ENCODE measurements around the gene ARPC2.

ARPC2 gene

DNA sequence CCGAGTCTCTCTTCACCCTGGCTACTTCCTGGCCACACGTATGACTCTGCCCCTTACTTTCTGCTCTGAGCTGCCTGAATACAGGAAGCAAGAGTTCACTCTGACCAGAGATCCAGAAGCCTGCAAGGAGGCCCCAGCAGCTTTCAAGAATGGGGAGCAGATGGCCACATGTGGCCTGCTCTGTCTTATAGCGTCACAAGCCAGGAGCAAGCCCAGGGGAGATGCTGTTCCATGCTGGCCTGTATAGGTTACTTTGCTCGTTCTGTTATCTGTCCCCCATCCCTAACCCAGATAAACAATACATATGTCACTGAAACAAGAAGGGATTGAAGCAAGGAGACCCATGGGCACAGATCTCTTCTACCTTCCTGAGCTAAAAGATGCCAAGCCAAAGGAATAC is 57.6 kb downstream of the ARPC2 start:
- H3K36me3 ChIP-seq (ENCODE audit: control insufficient read depth, insufficient read depth, low read length), result peaks cover 18% of the 10 kb centered on the region
- H3K4me1 ChIP-seq (ENCODE audit: control insufficient read depth, insufficient read depth, low read length), result no peaks in the 10 kb centered on the region
- H3K9me3 ChIP-seq (ENCODE audit: control insufficient read depth, low read length), result no peaks in the 10 kb centered on the region
- H3K4me3 ChIP-seq (ENCODE audit: insufficient read depth, low read depth, low read length), result no peak overlapping the region
- no peaks in the 10 kb centered on the region for H3K27me3 ChIP-seq (ENCODE audit: control insufficient read depth, insufficient read depth, low read length, poor library complexity, severe bottlenecking)
- no peak overlapping the region for H3K27ac ChIP-seq (ENCODE audit: insufficient read depth, low read depth, low read length, poor library complexity, severe bottlenecking)
- WGBS, 2 experiments, result 92 to 95% methylated on average over 4 of the region's 4 CpGs

DNA sequence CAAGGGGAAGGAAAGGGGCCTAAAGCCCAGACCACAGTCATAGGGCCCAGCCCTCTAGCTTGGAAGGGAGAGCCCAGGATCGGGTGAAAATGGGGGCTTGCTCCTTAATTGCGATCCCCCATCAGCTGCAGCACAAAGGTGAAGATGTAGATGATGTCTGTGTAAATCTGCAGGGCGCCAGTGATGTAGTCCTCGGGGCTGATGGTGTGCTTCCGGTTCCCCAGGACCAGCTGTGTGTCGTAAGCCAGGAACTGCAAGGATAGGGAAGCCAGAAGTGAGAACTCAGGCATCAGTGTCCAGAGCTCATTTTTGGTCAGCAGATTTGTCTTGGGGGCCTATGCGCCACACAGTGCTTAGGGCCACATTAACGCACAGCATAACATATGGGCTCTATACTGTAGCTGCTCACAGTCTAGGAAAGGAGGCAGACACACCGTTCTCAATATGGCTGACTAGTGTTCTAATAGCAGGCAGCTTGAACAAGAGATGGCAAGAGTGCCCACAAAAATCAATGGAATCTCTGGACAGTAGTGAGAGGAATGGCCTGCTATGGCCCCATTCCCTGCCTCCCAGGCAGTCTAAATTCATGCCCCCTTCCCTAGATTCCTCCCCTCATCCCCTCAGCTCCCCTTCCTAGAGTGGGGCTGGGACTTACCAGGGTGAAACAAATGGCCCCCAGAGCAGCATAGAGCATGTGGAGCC is 58.5 kb downstream of the ARPC2 start:
- Histone ChIP-seq H3K4me3 (ENCODE audit: insufficient read depth, low read depth, low read length) (no peak overlapping the region), H3K4me1 (ENCODE audit: control insufficient read depth, insufficient read depth, low read length) (no peaks in the 10 kb centered on the region), H3K27ac (ENCODE audit: insufficient read depth, low read depth, low read length, poor library complexity, severe bottlenecking) (no peak overlapping the region), H3K27me3 (ENCODE audit: control insufficient read depth, insufficient read depth, low read length, poor library complexity, severe bottlenecking) (no peaks in the 10 kb centered on the region), H3K36me3 (ENCODE audit: control insufficient read depth, insufficient read depth, low read length) (peaks cover 18% of the 10 kb centered on the region), H3K9me3 (ENCODE audit: control insufficient read depth, low read length) (no peaks in the 10 kb centered on the region)
- WGBS, 2 experiments, result 91 to 93% methylated on average over 9 of the region's 9 CpGs

GRCh38 chr2:218276986-218277755 is 60.2 kb downstream of the ARPC2 start:
- Histone ChIP-seq H3K36me3 (ENCODE audit: control insufficient read depth, insufficient read depth, low read length) (peaks cover 18% of the 10 kb centered on the region), H3K27ac (ENCODE audit: insufficient read depth, low read depth, low read length, poor library complexity, severe bottlenecking) (no peak overlapping the region), H3K27me3 (ENCODE audit: control insufficient read depth, insufficient read depth, low read length, poor library complexity, severe bottlenecking) (no peaks in the 10 kb centered on the region), H3K4me1 (ENCODE audit: control insufficient read depth, insufficient read depth, low read length) (no peaks in the 10 kb centered on the region), H3K9me3 (ENCODE audit: control insufficient read depth, low read length) (no peaks in the 10 kb centered on the region), H3K4me3 (ENCODE audit: insufficient read depth, low read depth, low read length) (no peak overlapping the region)
- WGBS, 2 experiments, result 95 to 96% methylated on average over 12 of the region's 12 CpGs

GRCh38 chr2:218277921-218278320 is 60.9 kb downstream of the ARPC2 start:
- Histone ChIP-seq H3K9me3 (ENCODE audit: control insufficient read depth, low read length) (no peaks in the 10 kb centered on the region), H3K4me3 (ENCODE audit: insufficient read depth, low read depth, low read length) (no peak overlapping the region), H3K27ac (ENCODE audit: insufficient read depth, low read depth, low read length, poor library complexity, severe bottlenecking) (no peak overlapping the region), H3K4me1 (ENCODE audit: control insufficient read depth, insufficient read depth, low read length) (no peaks in the 10 kb centered on the region), H3K36me3 (ENCODE audit: control insufficient read depth, insufficient read depth, low read length) (peaks cover 18% of the 10 kb centered on the region), H3K27me3 (ENCODE audit: control insufficient read depth, insufficient read depth, low read length, poor library complexity, severe bottlenecking) (no peaks in the 10 kb centered on the region)
- WGBS, 2 experiments, result 87 to 88% methylated on average over 7 of the region's 7 CpGs

DNA sequence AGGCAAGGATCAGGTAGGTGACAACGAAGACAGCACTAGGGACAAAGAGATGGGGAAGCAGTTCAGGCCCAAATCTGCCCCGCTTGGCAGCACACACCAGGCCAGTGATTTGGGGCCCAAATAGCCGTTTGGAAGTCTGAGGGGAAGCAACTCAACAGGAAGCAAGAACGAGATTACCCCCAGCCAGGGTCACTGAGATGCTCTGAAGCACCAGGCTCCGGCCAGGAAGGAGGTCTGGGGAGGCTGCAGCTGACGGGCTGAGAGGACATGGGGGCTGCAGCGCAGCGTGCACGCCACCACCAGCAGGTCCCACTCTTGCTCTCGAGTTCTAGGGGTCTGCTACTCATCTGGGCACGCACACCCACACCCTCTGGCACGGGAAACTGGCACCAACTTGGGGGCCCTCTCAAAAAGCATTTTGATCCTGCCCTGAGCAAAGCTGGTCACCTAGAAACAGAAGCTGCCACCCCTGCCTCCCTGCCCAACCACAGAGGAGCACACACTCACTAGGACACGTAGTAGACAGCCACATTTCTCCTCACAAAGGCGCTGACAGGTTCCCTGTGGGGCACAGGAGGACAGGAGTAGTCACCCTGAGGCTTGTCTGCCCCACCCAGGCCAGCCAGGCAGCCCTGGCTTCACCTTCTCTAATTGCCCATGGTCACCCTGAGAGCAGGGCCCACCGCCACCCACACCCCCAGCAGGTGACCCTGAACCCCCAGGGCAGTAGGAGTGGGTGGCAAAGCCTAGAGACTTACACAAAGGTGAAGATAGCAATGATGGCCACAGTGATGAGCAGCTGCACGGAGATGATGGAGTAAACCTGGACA is 61.8 kb downstream of the ARPC2 start:
- no peaks in the 10 kb centered on the region for H3K4me1 ChIP-seq (ENCODE audit: control insufficient read depth, insufficient read depth, low read length)
- WGBS, 2 experiments, result 92% methylated on average over 16 of the region's 16 CpGs
- H3K36me3 ChIP-seq (ENCODE audit: control insufficient read depth, insufficient read depth, low read length), result peaks cover 18% of the 10 kb centered on the region

DNA sequence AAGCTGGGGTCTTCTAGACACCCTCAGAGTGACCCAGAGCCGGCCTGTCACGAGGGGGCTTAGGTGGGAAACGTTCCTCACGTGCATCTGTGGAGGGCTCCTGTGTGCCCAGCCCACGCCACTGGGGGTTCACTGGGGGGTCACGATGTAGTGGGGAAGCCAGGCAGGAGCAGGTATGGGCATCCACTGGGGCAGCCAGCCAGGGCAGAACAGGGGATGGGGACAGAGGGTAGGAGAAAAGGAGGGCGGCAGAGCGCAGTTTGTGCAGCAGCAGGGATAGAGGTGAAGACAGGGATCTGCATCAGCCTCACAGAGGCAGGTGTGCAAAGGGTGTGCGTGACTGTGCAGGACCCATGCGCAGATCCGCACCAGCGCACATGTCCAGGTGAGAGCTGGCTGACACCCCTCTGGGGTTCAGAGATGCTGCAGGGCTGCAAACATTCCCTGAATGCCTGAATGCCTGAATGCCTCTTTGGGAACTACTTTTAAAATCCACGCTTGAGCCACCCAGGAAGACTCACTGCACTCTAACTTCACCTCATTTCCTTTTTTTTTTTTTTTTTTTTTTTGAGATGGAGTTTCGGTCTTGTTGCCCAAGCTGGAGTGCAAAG is 63.4 kb downstream of the ARPC2 start:
- Histone ChIP-seq H3K9me3 (ENCODE audit: control insufficient read depth, low read length) (no peaks in the 10 kb centered on the region), H3K27ac (ENCODE audit: insufficient read depth, low read depth, low read length, poor library complexity, severe bottlenecking) (no peak overlapping the region), H3K4me1 (ENCODE audit: control insufficient read depth, insufficient read depth, low read length) (no peaks in the 10 kb centered on the region), H3K4me3 (ENCODE audit: insufficient read depth, low read depth, low read length) (no peak overlapping the region), H3K27me3 (ENCODE audit: control insufficient read depth, insufficient read depth, low read length, poor library complexity, severe bottlenecking) (no peaks in the 10 kb centered on the region), H3K36me3 (ENCODE audit: control insufficient read depth, insufficient read depth, low read length) (peaks cover 2% of the 10 kb centered on the region)
- WGBS, 2 experiments, result 94 to 95% methylated on average over 14 of the region's 14 CpGs

More for the DNA sequence above, 61.8 kb downstream of the ARPC2 start:
- Histone ChIP-seq H3K27ac (ENCODE audit: insufficient read depth, low read depth, low read length, poor library complexity, severe bottlenecking) (no peak overlapping the region), H3K4me3 (ENCODE audit: insufficient read depth, low read depth, low read length) (no peak overlapping the region), H3K9me3 (ENCODE audit: control insufficient read depth, low read length) (no peaks in the 10 kb centered on the region), H3K27me3 (ENCODE audit: control insufficient read depth, insufficient read depth, low read length, poor library complexity, severe bottlenecking) (no peaks in the 10 kb centered on the region)

GRCh38 chr2:218281449-218281848 is 64.5 kb downstream of the ARPC2 start:
- Histone ChIP-seq H3K9me3 (ENCODE audit: control insufficient read depth, low read length) (no peaks in the 10 kb centered on the region), H3K4me1 (ENCODE audit: control insufficient read depth, insufficient read depth, low read length) (peaks cover 4% of the 10 kb centered on the region), H3K27ac (ENCODE audit: insufficient read depth, low read depth, low read length, poor library complexity, severe bottlenecking) (no peak overlapping the region), H3K27me3 (ENCODE audit: control insufficient read depth, insufficient read depth, low read length, poor library complexity, severe bottlenecking) (no peaks in the 10 kb centered on the region), H3K36me3 (ENCODE audit: control insufficient read depth, insufficient read depth, low read length) (no peaks in the 10 kb centered on the region), H3K4me3 (ENCODE audit: insufficient read depth, low read depth, low read length) (no peak overlapping the region)
- 90 to 94% methylated on average over 3 of the region's 3 CpGs for WGBS, 2 experiments

DNA sequence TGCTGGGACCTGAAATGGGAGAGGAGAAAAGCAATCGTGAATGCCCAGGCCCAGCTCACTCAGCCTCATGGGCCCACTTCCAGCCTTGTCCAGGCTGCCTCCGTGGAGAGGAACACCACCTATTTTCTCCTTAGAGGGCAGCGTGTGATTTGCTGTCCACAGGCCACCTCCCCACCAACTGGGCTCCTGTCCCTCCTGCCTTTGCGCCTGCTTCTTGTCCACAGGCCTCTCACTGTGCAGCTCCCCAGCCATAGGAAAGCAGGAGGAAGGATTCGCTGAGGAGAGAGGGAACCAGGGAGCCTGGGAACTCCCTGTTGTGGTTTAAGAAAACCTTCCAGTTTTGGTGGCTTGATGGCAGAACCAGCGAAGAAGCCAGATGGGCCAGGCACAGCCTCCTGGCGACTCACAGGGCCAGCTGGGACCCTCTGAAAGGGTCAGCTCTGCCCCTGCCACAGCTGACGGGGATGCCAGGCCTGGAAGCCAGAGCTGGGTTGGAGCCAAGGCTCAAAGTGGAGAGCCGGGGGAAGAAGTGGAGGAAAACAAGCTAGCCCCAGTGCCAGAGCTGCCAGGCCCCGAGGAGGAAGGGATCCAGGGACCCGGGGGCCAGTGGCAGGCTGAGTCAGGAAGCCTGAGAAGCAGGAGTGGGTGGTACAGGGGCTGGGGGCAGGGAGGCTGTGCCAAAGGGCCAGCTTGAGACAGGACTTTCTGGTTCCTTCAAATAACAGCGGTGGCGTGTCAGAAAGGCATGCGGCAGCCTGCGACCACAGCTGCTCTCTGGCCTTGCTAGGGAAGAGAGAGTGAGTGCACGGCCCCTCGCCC is 65.4 kb downstream of the ARPC2 start:
- Histone ChIP-seq H3K4me1 (ENCODE audit: control insufficient read depth, insufficient read depth, low read length) (peaks cover 8% of the 10 kb centered on the region), H3K36me3 (ENCODE audit: control insufficient read depth, insufficient read depth, low read length) (no peaks in the 10 kb centered on the region), H3K9me3 (ENCODE audit: control insufficient read depth, low read length) (no peaks in the 10 kb centered on the region), H3K27ac (ENCODE audit: insufficient read depth, low read depth, low read length, poor library complexity, severe bottlenecking) (peak overlapping the region; percentile 1), H3K27me3 (ENCODE audit: control insufficient read depth, insufficient read depth, low read length, poor library complexity, severe bottlenecking) (no peaks in the 10 kb centered on the region), H3K4me3 (ENCODE audit: insufficient read depth, low read depth, low read length) (no peak overlapping the region)
- WGBS, 2 experiments, result 91 to 92% methylated on average over 17 of the region's 17 CpGs

DNA sequence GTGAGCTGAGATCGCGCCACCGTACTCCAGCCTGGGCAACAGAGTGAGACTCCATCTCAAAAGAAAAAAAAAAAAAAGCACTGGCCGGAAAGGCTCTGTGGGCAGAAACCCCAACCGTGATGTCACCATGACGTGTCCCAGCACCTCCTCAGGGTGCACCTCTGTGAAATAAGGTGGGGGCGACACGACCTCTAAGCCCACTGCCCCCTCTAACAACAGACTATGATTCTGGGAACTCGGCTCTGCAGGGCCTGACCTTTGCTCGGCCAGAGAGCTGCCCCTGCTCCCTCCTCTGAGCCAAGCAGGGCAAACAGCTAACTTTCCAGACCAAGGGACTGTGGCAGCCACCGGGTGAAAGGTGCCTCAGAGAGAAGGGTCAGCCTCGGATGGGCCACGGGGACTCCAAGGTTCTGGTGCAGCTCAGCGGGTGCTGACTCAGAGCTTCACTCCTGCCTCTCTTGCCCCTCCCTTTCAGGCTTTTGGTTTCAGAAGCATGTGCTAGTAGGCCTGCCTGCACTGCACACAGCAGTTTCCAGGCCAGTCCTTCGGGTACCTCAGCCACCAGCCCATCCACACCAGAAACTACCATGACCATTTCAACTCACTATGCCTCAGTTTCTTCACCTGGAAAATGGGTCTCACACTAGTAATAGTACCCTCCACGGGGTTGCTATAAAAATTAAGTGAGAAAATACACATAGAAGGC is 67.3 kb downstream of the ARPC2 start:
- WGBS, 2 experiments, result 89 to 93% methylated on average over 16 of the region's 16 CpGs
- peaks cover 8% of the 10 kb centered on the region for H3K4me1 ChIP-seq (ENCODE audit: control insufficient read depth, insufficient read depth, low read length)

More for the DNA sequence above, 67.3 kb downstream of the ARPC2 start:
- H3K9me3 ChIP-seq (ENCODE audit: control insufficient read depth, low read length), result no peaks in the 10 kb centered on the region
- no peak overlapping the region for H3K4me3 ChIP-seq (ENCODE audit: insufficient read depth, low read depth, low read length)
- no peak overlapping the region for H3K27ac ChIP-seq (ENCODE audit: insufficient read depth, low read depth, low read length, poor library complexity, severe bottlenecking)
- H3K27me3 ChIP-seq (ENCODE audit: control insufficient read depth, insufficient read depth, low read length, poor library complexity, severe bottlenecking), result no peaks in the 10 kb centered on the region
- H3K36me3 ChIP-seq (ENCODE audit: control insufficient read depth, insufficient read depth, low read length), result no peaks in the 10 kb centered on the region
